HUES64 (cell line): ENCODE data around the gene KRTAP4-7. TPM values are rescaled to one million over a fixed set of nuclear protein-coding genes. Genes with fewer than 3 reads are reported as not detected.
"Not testable (repeated sequence)": the region's sequence is repeated elsewhere in the genome, so short reads cannot be mapped to it uniquely, and the experiment has no call there.

Experiments
- H3K27ac ChIP-seq: 2 replicates; pipeline ENCODE4 v1.7.0; 2013; ENCODE audit warnings: low read depth, low read length, inconsistent platforms
- H3K27me3 ChIP-seq: 2 replicates; pipeline ENCODE4 v1.6.1; 2013; ENCODE audit warnings: mild to moderate bottlenecking, low read length; ENCODE audit not compliant: insufficient read depth
- H3K36me3 ChIP-seq: 2 replicates; pipeline ENCODE4 v1.6.1; 2013; ENCODE audit warnings: mild to moderate bottlenecking, low read length; ENCODE audit not compliant: insufficient read depth
- H3K4me1 ChIP-seq: 2 replicates; pipeline ENCODE4 v1.6.1; 2013; ENCODE audit warnings: mild to moderate bottlenecking, low read length, moderate library complexity; ENCODE audit not compliant: insufficient read depth
- H3K4me3 ChIP-seq: 2 replicates; pipeline ENCODE4 v1.5.1; 2013; ENCODE audit warnings: mild to moderate bottlenecking, low read length, moderate library complexity
- H3K9ac ChIP-seq: 2 replicates; pipeline ENCODE4 v1.6.1; 2013; ENCODE audit warnings: mild to moderate bottlenecking, low read depth, low read length
- H3K9me3 ChIP-seq: 2 replicates; pipeline ENCODE4 v1.6.1; 2013; ENCODE audit warnings: low read depth, low read length; ENCODE audit not compliant: insufficient read depth
- WGBS: fragments of 150-250, 120-280 bp; methylation state at CpG from one replicate; pipeline ENCODE4 v1.1.7; 2013; ENCODE audit warnings: missing lambda C conversion rate; 5-methylcytosine and 5-hydroxymethylcytosine counted together
- polyA plus RNA-seq, 2 experiments: library from polyadenylated mRNA; stranded (reverse); fragments of 50-300 nt; gene quantifications; one replicate each; pipeline ENCODE4 v1.2.3, GENCODE V29; 2013

KRTAP4-7 gene
- polyA plus RNA-seq (2013, experiment 1 of 2) = not detected
- not detected for polyA plus RNA-seq (2013, experiment 2 of 2)

- WGBS = 91% methylated on average over 13 of the region's 14 CpGs
- H3K9ac ChIP-seq = not testable (repeated sequence)
These were observed at the start of gene KRTAP4-7 for GRCh38 chr17:41084100-41084856. TSS of gene KRTAP4-7 (plus strand) at chr17:41084150. CDS start at chr17:41084207, 57 bp downstream.

DNA sequence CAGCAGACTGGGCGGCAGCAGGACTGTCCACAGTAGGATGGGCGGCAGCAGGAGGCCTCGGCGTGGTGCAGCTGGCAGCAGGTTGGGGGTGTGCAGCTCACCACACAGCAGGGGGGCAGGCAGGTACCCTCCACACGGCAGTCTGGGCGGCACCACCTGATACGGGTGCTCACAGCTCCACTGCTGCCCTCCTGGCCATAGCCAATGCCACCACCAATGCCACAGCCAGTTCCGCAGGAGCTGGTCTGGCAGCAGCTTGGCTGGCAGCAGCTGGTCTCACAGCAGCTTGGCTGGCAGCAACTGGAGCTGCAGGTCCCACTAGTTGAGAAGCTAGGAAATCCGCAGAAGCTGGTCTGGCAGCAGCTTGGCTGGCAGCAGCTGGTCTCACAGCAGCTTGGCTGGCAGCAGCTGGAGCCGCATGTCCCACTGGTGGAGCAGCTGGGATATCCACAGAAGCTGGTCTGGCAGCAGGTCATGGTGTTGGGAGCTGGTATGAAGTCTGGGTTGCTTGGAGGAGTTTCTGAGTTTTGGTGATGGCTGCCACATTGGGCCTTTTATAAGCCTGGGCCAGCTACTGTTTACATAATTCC lies 49.5 kb upstream of the KRTAP4-7 start, which contains the start of gene KRTAP1-3:
KRTAP1-3 (minus strand) TSS at position 529 of the 590 bp plus-strand sequence; CDS start at position 476, 53 bp downstream.
- not testable (repeated sequence) for H3K27me3 ChIP-seq

More at GRCh38 chr17:41084100-41084856, at the start of gene KRTAP4-7:
- not testable (repeated sequence) for H3K27me3 ChIP-seq, H3K27ac ChIP-seq, H3K36me3 ChIP-seq, H3K4me1 ChIP-seq, H3K4me3 ChIP-seq, H3K9me3 ChIP-seq

GRCh38 chr17:41037853-41038350 lies 46.0 kb upstream of the KRTAP4-7 start:
- Histone ChIP-seq H3K9me3 (no peaks in the 10 kb centered on the region), H3K9ac (no peak overlapping the region), H3K4me1 (peaks cover 23% of the 10 kb centered on the region), H3K27me3 (no peaks in the 10 kb centered on the region), H3K36me3 (no peaks in the 10 kb centered on the region), H3K27ac (no peak overlapping the region), H3K4me3 (no peak overlapping the region)
- WGBS = 58% methylated on average over 2 of the region's 2 CpGs

More for the DNA sequence above, 49.5 kb upstream of the KRTAP4-7 start, which contains the start of gene KRTAP1-3:
- not testable (repeated sequence) for H3K36me3 ChIP-seq, H3K27ac ChIP-seq, H3K4me3 ChIP-seq, H3K9ac ChIP-seq, H3K9me3 ChIP-seq
- 94% methylated on average over 9 of the region's 10 CpGs for whole genome bisulfite sequencing
- peaks cover 22% of the 10 kb centered on the region for H3K4me1 ChIP-seq

GRCh38 chr17:41040783-41041571 lies 43.0 kb upstream of the KRTAP4-7 start, which contains the start of gene KRTAP1-1:
TSS of gene KRTAP1-1 (minus strand) at chr17:41041450. CDS start at chr17:41041397, 53 bp downstream.
- not testable (repeated sequence) for H3K27me3 ChIP-seq, H3K4me3 ChIP-seq, H3K9me3 ChIP-seq, H3K9ac ChIP-seq, H3K27ac ChIP-seq, H3K36me3 ChIP-seq
- peaks cover 23% of the 10 kb centered on the region for H3K4me1 ChIP-seq
- 92% methylated on average over 11 of the region's 14 CpGs for WGBS

GRCh38 chr17:41042953-41043352 lies 41.0 kb upstream of the KRTAP4-7 start:
- H3K4me3 ChIP-seq = no peak overlapping the region
- H3K36me3 ChIP-seq = no peaks in the 10 kb centered on the region
- WGBS = 100% methylated on average over 1 of the region's 1 CpG
- peaks cover 16% of the 10 kb centered on the region for H3K4me1 ChIP-seq
- H3K27ac ChIP-seq = no peak overlapping the region
- H3K27me3 ChIP-seq = no peaks in the 10 kb centered on the region
- no peaks in the 10 kb centered on the region for H3K9me3 ChIP-seq
- H3K9ac ChIP-seq = no peak overlapping the region

DNA sequence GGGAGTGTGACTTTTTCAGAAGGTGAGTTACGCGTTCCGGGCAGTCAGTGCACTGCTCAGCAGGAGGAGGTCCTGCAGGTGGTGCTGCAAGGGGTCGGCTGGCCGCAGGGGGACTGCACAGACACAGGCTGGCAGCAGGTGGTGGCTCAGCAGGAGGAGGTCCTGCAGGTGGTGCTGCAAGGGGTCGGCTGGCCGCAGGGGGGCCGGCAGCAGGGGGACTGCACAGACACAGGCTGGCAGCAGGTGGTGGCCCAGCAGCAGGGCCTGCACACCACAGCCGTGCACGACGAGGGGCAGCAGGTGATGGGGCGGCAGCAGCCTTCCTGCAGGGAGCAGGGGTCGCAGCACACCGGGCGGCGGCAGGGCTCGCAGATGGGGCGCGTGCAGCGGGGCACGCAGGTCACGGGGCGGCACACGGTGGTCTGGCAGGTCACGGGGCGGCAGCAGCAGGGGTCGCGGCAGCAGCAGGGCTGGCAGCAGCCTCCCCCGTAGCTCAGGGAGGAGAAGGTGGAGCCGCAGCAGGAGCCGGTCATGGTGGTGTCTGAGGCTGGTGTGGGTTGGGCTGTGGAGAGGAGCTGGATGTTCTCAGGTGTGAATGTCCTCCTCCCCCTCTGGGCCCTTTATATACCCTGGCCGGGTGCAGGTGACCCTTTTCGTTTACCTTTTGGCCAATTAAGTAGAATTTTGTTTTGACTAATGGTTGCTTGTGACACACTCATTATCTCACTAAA lies 37.0 kb upstream of the KRTAP4-7 start, which contains the start of gene KRTAP2-1:
KRTAP2-1 (minus strand) TSS at position 582 of the 731 bp plus-strand sequence; CDS start at position 533, 49 bp downstream.
- not testable (repeated sequence) for H3K4me3 ChIP-seq, H3K27me3 ChIP-seq, H3K9me3 ChIP-seq, H3K36me3 ChIP-seq, H3K9ac ChIP-seq, H3K27ac ChIP-seq, H3K4me1 ChIP-seq
- 75% methylated on average over 5 of the region's 33 CpGs for WGBS

GRCh38 chr17:41048441-41048840 lies 35.5 kb upstream of the KRTAP4-7 start:
- no peaks in the 10 kb centered on the region for H3K27me3 ChIP-seq
- H3K9ac ChIP-seq = no peak overlapping the region
- WGBS = 84% methylated on average over 7 of the region's 7 CpGs
- no peak overlapping the region for H3K27ac ChIP-seq
- no peaks in the 10 kb centered on the region for H3K9me3 ChIP-seq
- no peaks in the 10 kb centered on the region for H3K36me3 ChIP-seq
- H3K4me1 ChIP-seq = peaks cover 6% of the 10 kb centered on the region; the same call in 1 of the 2 replicates
- H3K4me3 ChIP-seq = no peak overlapping the region

GRCh38 chr17:41049110-41049509 lies 34.8 kb upstream of the KRTAP4-7 start:
- Histone ChIP-seq H3K9ac (no peak overlapping the region), H3K4me3 (no peak overlapping the region), H3K27me3 (no peaks in the 10 kb centered on the region), H3K36me3 (no peaks in the 10 kb centered on the region), H3K4me1 (peaks cover 6% of the 10 kb centered on the region; the same call in 1 of the 2 replicates), H3K9me3 (no peaks in the 10 kb centered on the region), H3K27ac (no peak overlapping the region)
- WGBS = 79% methylated on average over 2 of the region's 2 CpGs

DNA sequence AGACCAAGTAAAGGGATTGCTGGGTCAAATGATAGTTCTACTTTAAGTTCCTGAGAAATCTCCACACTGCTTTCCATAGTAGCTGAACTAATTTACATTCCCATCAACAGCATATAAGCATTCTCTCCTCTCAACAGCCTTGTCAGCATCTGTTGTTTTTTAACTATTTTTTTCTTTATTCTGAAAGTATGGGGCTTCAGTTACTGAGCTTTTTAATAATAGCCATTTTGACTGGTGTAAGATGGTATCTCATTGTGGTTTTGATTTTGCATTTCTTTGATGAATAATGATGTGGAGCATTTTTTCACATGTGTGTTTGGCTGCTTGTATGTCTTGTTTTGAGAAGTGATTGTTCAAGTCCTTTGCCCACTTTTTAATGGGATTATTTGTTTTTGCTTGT lies 31.4 kb upstream of the KRTAP4-7 start:
- no peaks in the 10 kb centered on the region for H3K27me3 ChIP-seq
- H3K9me3 ChIP-seq = 0 out of 2 replicates have a peak, but pooled peaks cover 3% of the 10 kb centered on the region

GRCh38 chr17:41054025-41054424 lies 29.9 kb upstream of the KRTAP4-7 start:
- WGBS = 94% methylated on average over 4 of the region's 4 CpGs
- no peaks in the 10 kb centered on the region for H3K36me3 ChIP-seq
- H3K9ac ChIP-seq = no peak overlapping the region
- peaks cover 2% of the 10 kb centered on the region; the same call in 1 of the 2 replicates for H3K4me1 ChIP-seq
- H3K27ac ChIP-seq = no peak overlapping the region
- 0 out of 2 replicates have a peak, but pooled peaks cover 4% of the 10 kb centered on the region for H3K9me3 ChIP-seq
- H3K4me3 ChIP-seq = no peak overlapping the region
- no peaks in the 10 kb centered on the region for H3K27me3 ChIP-seq

More for the DNA sequence above, 31.4 kb upstream of the KRTAP4-7 start:
- Histone ChIP-seq H3K27ac (no peak overlapping the region), H3K4me3 (no peak overlapping the region), H3K9ac (no peak overlapping the region), H3K4me1 (peaks cover 6% of the 10 kb centered on the region; the same call in 1 of the 2 replicates), H3K36me3 (no peaks in the 10 kb centered on the region)
